Activated gamma-delta T cell treated with anti-CD3 and anti-CD28 coated beads, Interleukin-2, amount 50 U/mL, for 16 hours (primary cell): ENCODE measurements around the gene INCA1.
A peak's percentile ranks its signal among the peaks of the same experiment; 100 is the strongest.

Experiments used
- DNase-seq: peaks from one replicate; pipeline ENCODE4 v3.0.0-alpha.2; 2020; ENCODE audit warnings: low read depth

INCA1 gene

GRCh38 chr17:4970273-4970672 lies 27.0 kb downstream of the INCA1 start:
- DNase-seq: no peak

GRCh38 chr17:4969551-4970173 lies 27.7 kb downstream of the INCA1 start:
- DNase-seq: no peak

- DNase-seq: peak; percentile 22
These were observed 28.2 kb downstream of the INCA1 start for GRCh38 chr17:4969047-4969550.

GRCh38 chr17:4968486-4969046 lies 28.8 kb downstream of the INCA1 start:
- no peak for DNase-seq

GRCh38 chr17:4967539-4968485 lies 29.5 kb downstream of the INCA1 start, which contains the start of gene SPAG7:
Gene SPAG7 (minus strand): TSS chr17:4967817. CDS start chr17:4967804, 13 bp downstream.
- DNase-seq: peak; percentile 91

- DNase-seq: peak; percentile 90
These were observed 30.3 kb downstream of the INCA1 start for GRCh38 chr17:4966844-4967538.

GRCh38 chr17:4965311-4965986 lies 31.9 kb downstream of the INCA1 start:
- no peak for DNase-seq

GRCh38 chr17:4960279-4960922 lies 36.9 kb downstream of the INCA1 start:
- no peak for DNase-seq

GRCh38 chr17:4959261-4959965 lies 37.9 kb downstream of the INCA1 start:
- no peak for DNase-seq

GRCh38 chr17:4958102-4958501 lies 39.2 kb downstream of the INCA1 start:
- no peak for DNase-seq

GRCh38 chr17:4956493-4957061 lies 40.7 kb downstream of the INCA1 start:
- no peak for DNase-seq

GRCh38 chr17:4955091-4955490 lies 42.2 kb downstream of the INCA1 start:
- DNase-seq: no peak

GRCh38 chr17:4953451-4953961 lies 43.8 kb downstream of the INCA1 start:
- no peak for DNase-seq

- DNase-seq: no peak
These were observed 45.8 kb downstream of the INCA1 start for GRCh38 chr17:4951486-4951885.

- DNase-seq: no peak
These were observed 46.5 kb downstream of the INCA1 start, which contains the start of gene ENO3 for GRCh38 chr17:4950746-4951204. Gene ENO3 (plus strand): TSS chr17:4951119. CDS start chr17:4951830, 711 bp downstream.

GRCh38 chr17:4950075-4950745 lies 47.1 kb downstream of the INCA1 start:
- no peak for DNase-seq

- DNase-seq: peak; percentile 63
These were observed 47.8 kb downstream of the INCA1 start for GRCh38 chr17:4949321-4950074.

GRCh38 chr17:4948931-4949320 lies 48.4 kb downstream of the INCA1 start:
- DNase-seq: peak; percentile 53
